ENCODE measurements around the gene EDNRA. TPM values are rescaled to one million over a fixed set of nuclear protein-coding genes. Genes with fewer than 3 reads are reported as not detected.

The EDNRA gene
- total RNA-seq, 1 donor from 2014 or later, result 3.9 TPM

DNA sequence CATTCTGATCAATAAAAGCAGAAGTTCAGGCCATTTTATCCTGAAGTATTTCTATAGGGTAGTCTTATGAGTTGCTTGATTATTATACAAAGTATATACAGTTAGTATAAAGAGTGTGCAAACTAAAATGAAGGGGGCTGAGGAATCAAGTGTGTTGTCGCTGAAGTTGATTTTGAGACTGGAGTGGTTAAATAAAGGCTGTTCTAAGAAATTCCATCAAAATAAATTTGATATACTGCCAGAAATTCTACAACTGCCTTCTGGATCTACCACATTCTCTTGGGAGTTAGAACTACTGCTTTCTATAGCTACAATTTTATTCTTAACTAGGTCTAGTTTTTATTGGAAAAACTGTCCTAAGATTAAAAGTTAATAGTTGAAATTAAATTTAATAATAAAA is 12.4 kb downstream of the EDNRA start:
- no peak for DNase-seq (ENCODE audit: low read depth)
- TF ChIP-seq, protein P1, sequence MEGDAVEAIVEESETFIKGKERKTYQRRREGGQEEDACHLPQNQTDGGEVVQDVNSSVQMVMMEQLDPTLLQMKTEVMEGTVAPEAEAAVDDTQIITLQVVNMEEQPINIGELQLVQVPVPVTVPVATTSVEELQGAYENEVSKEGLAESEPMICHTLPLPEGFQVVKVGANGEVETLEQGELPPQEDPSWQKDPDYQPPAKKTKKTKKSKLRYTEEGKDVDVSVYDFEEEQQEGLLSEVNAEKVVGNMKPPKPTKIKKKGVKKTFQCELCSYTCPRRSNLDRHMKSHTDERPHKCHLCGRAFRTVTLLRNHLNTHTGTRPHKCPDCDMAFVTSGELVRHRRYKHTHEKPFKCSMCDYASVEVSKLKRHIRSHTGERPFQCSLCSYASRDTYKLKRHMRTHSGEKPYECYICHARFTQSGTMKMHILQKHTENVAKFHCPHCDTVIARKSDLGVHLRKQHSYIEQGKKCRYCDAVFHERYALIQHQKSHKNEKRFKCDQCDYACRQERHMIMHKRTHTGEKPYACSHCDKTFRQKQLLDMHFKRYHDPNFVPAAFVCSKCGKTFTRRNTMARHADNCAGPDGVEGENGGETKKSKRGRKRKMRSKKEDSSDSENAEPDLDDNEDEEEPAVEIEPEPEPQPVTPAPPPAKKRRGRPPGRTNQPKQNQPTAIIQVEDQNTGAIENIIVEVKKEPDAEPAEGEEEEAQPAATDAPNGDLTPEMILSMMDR (conservative IDR thresholded peaks at IDR 0.05; ENCODE audit: low read depth, low read length), result no peak

DNA sequence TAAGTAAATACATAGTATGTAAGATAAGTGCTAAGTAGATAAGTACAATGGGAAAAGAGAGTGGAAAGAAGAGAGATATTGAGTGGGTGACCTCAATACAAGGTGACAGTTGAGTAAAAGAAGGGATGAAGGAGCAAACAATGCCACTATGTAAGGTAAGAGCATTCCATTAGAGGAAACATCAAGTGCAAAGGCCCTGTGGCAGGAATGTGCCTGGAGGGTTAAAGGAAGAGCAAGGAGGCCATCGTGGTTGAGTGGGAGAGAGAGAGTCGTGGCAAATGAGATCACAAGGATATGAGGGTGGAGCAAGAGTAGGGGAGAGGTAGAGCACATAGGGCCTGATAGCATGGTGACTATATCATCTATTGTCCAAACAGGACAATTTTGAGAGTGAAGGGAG is 13.4 kb downstream of the EDNRA start:
- no peak for DNase-seq (ENCODE audit: low read depth)
- H3K4me3 ChIP-seq (ENCODE audit: low read depth, low read length), result no peak overlapping the region
- TF ChIP-seq, protein P1 (conservative IDR thresholded peaks at IDR 0.05; ENCODE audit: low read depth, low read length), result no peak

More for the DNA sequence above, 12.4 kb downstream of the EDNRA start:
- H3K4me3 ChIP-seq (ENCODE audit: low read depth, low read length), result no peak overlapping the region

DNA sequence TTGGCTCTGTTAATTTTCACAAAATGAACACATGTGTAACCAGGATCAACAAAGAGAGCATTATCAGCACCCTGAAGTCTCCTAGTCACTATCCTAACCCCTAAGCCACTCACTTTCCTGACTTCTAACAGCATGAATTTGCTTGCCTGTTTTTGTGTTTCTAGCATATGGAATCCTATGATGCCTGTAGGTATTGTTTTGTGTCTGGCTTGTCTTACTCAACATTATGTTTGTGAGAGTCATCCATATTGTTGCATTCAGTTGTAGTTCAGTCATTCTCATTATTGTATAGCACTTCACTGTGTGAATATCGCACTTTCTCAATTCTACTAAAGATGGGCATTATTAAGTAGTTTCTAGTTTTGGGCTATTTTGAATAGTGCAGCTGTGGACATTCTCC is 15.6 kb downstream of the EDNRA start:
- H3K4me3 ChIP-seq (ENCODE audit: low read depth, low read length), result no peak overlapping the region
- DNase-seq (ENCODE audit: low read depth), result no peak
- TF ChIP-seq, protein P1 (conservative IDR thresholded peaks at IDR 0.05; ENCODE audit: low read depth, low read length), result no peak

DNA sequence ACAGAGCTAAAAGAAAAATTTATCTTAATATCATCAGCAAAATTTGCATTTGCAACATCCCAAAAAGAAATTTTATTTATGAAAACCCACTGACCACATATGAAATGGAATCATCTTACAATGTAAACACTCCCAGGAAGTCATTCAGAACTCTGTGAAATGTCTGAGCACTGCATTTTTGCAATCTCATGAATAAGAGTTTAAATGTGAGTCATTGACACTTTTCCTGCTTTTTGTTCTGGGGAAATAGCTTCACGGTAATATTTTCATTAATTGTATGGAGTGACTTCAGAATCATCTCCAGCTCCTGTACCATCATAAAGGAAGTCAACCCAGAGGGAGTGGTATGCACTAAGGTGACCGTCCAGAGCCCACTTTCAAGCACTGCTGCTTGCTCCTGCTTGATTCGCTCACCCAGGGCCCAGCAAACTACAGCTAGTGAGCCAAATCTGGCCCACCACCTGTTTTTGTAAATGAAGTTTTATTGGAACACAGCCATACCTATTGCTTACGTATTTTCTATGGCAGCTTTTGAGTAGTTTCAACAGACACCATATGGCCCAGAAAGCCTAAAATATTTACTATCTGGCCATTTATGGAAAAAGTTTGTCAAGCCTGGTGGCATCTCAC is 17.2 kb downstream of the EDNRA start:
- H3K4me3 ChIP-seq (ENCODE audit: low read depth, low read length), result no peak overlapping the region
- no peak for DNase-seq (ENCODE audit: low read depth)
- TF ChIP-seq, protein P1 (conservative IDR thresholded peaks at IDR 0.05; ENCODE audit: low read depth, low read length), result no peak

DNA sequence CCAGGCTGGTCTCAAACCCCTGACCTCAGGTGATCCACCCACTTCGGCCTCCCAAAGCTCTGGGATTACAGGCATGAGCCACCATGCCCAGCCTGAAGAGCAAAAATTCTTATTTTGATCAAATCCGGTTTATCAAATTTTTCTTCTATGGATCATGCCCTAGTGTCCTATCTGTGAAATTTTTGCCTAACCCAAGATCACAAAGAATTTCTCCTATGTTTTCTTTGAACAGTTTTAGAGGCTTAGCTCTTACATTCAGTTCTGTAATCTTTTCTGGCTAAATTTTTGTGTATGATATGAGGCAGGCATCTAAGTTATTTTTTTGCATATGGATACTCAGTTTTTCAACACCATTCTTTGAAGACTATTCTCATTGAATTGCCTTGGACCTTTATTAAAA is 27.4 kb downstream of the EDNRA start:
- DNase-seq (ENCODE audit: low read depth), result no peak
- TF ChIP-seq, protein P1 (conservative IDR thresholded peaks at IDR 0.05; ENCODE audit: low read depth, low read length), result no peak

DNA sequence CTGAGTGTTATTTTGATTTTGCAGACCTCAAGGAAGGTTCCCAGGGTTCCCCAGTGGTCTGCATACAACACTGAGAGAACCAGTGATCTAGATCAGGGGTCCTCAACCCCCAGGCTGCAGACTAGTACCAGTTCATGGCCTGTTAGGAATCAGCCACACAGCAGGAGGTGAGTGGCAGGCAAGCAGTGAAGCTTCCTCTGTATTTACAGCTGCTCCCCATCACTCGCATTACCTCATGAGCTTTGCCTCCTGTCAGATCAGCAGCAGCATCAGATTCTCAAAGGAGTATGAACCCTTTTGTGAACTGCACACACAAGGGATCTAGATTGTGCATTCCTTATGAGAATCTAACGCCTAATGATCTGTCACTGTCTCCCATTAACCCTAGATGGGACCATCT is 28.5 kb downstream of the EDNRA start:
- H3K4me3 ChIP-seq (ENCODE audit: low read depth, low read length), result no peak overlapping the region
- TF ChIP-seq, protein P1 (conservative IDR thresholded peaks at IDR 0.05; ENCODE audit: low read depth, low read length), result no peak
- no peak for DNase-seq (ENCODE audit: low read depth)

More for the DNA sequence above, 27.4 kb downstream of the EDNRA start:
- no peak overlapping the region for H3K4me3 ChIP-seq (ENCODE audit: low read depth, low read length)

Data from epithelial cell of proximal tubule (primary cell).